Fibroblast of pulmonary artery (primary cell): ENCODE results near the gene EIF1AY.
A peak's percentile ranks its signal among the peaks of the same experiment; 100 is the strongest.
"Not testable (repeated sequence)": the region's sequence is repeated elsewhere in the genome, so short reads cannot be mapped to it uniquely, and the experiment has no call there.

ENCODE experiments used
- DNase-seq: peaks from one replicate; pipeline ENCODE4 v3.0.0-alpha.2; 2010; ENCODE audit warnings: low read depth
- H3K4me3 ChIP-seq: replicated peaks from 2 replicates; pipeline ENCODE4 v1.5.1; 2011; ENCODE audit warnings: low read depth, mild to moderate bottlenecking, control low read depth, low read length, moderate library complexity
- CTCF ChIP-seq: IDR thresholded peaks from 2 replicates; pipeline ENCODE4 v1.5.1; 2011; ENCODE audit warnings: mild to moderate bottlenecking, control low read depth, low read length, inconsistent platforms; ENCODE audit errors: missing control alignments

The EIF1AY gene

DNA sequence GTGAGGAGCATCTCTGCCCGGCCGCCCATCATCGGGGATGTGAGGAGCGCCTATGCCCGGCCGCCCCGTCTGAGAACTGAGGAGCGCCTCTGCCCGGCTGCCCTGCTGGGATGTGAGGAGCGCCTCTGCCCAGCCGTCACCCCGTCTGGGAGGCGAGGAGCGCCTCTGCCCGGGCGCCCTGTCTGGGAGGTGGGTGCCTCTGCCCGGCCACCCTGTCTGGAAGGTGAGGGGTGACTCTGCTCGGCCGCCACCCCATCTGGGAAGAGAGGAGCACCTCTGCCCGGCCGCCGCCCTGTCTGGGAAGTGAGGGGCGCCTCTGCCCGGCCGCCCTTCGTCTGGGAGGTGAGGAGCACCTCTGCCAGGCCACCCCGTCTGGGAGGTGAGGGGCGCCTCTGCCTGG lies 23.7 kb upstream of the EIF1AY start:
- H3K4me3 ChIP-seq = no peak overlapping the region
- TF ChIP-seq CTCF = no peak
- no peak for DNase-seq

DNA sequence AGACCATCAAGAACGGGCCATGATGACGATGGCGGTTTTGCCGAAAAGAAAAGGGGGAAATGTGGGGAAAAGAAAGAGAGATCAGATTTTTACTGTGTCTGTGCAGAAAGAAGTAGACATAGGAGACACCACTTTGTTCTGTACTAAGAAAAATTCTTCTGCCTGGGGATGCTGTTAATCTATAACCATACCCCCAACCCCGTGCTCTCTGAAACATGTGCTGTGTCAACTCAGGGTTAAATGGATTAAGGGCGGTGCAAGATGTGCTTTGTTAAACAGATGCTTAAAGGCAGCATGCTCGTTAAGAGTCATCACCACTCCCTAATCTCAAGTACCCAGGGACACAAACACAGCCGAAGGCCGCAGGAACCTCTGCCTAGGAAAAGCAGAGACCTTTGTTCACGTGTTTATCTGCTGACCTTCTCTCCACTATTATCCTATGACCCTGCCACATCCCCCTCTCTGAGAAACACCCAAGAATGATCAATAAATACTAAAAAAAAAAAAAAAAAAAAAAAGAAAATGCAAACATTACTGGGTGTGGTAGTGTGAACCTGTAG lies 22.7 kb upstream of the EIF1AY start:
- H3K4me3 ChIP-seq, DNase-seq: not testable (repeated sequence)

GRCh38 chrY:20555820-20556219 lies 19.8 kb upstream of the EIF1AY start:
- DNase-seq = no peak
- no peak overlapping the region for H3K4me3 ChIP-seq
- no peak for TF ChIP-seq CTCF

DNA sequence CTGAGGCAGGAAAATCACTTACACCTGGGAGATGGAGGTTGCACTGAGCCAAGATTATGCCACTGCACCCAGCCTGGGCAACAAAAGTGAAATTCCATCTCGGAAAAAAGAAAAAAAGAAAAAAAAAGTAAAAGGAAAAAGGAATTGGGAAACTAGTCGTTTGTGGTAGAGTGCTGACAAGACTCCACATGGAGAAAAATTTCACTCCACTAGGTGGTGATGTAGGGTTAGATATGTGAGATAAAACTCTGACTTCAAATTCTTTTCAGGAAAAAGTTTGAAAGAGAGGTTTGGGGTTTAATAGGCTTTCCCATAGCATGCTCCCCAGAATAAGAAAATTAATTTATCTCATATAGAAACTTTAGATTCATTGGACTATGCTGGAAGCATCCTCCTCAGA lies 16.9 kb upstream of the EIF1AY start:
- peak; percentile 36 for TF ChIP-seq CTCF
- no peak overlapping the region for H3K4me3 ChIP-seq
- peak; percentile 60 for DNase-seq

DNA sequence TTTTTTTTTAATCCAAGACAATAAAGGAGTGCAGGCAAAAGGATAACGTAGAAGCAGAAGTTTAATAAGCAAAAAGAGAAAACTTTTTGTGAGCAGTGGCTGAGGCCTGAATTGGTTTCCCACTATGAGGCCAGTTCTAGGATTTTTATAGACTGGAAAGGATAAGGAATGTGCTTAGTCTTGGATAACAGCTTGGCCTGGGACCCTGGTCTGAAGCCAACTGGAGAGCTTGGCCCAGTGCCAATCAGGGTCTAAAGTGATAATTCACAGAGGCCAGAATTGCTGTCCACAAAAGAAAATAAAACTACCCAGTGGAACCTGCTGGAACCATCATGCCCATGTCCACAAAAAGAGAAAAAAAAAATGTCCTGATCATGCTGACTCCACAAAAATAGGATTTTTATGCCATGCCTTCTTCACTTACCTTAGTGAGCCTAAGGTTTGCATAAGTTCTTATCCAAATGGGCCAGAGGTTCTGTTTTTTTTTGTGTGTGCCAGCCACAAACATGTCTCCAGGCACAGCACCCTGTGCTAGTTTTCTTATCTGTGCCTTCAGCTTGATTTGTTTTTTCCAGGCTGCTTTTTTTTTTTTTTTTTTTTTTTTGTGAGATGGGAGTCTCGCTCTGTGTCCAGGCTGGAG lies 15.6 kb upstream of the EIF1AY start:
- TF ChIP-seq CTCF = no peak
- DNase-seq = peak; percentile 25
- no peak overlapping the region for H3K4me3 ChIP-seq

DNA sequence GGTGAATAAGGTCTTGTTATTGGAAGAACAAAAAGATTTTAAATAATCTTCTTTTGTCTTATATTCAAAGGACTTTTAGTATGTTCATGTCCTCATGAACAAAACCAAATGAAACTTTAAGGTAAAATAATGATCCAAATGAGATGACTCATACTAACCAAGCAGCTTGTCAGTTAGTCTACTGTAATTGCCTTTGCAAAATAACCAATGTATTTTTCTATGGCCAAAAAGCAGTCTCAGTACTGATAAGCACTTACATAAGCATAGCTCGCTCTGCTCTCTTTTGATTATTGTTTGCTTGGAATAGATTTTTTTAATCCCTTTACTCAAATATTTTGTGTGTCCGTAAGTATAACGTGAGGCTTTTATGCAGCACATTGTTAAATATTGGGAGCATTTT lies 4.3 kb upstream of the EIF1AY start:
- TF ChIP-seq CTCF = no peak
- H3K4me3 ChIP-seq = no peak overlapping the region
- no peak for DNase-seq

- peak; percentile 3 for TF ChIP-seq CTCF
- H3K4me3 ChIP-seq = peak overlapping the region; percentile 87
- peak; percentile 9 for DNase-seq
Observed at GRCh38 chrY:20576506-20576905, 930 bp downstream of the EIF1AY start.
